Trophoblast cell (in vitro differentiated cells and primary cell): Measurements from ENCODE around the gene SAMSN1.

Experiments used
- DNase-seq, 2 donors: peaks; one replicate each; pipeline ENCODE4 v3.0.0-alpha.2; 2016
- H2AFZ ChIP-seq: 2 replicates; pipeline ENCODE4 v1.6.1; 2013; ENCODE audit warnings: low read length, moderate library complexity, mild to moderate bottlenecking; ENCODE audit not compliant: insufficient read depth, poor library complexity
- H2AK5ac ChIP-seq: 2 replicates; pipeline ENCODE4 v1.6.1; 2013; ENCODE audit warnings: mild to moderate bottlenecking, low read length
- H2BK120ac ChIP-seq: 2 replicates; pipeline ENCODE4 v1.6.1; 2013; ENCODE audit warnings: low read length, mild to moderate bottlenecking, moderate library complexity; ENCODE audit not compliant: insufficient read depth, poor library complexity
- H2BK12ac ChIP-seq: 2 replicates; pipeline ENCODE4 v1.6.1; 2013; ENCODE audit warnings: mild to moderate bottlenecking, low read length, moderate library complexity
- H2BK5ac ChIP-seq: 2 replicates; pipeline ENCODE4 v1.6.1; 2013; ENCODE audit warnings: low read length, low read depth, moderate library complexity, mild to moderate bottlenecking; ENCODE audit not compliant: poor library complexity
- H3K14ac ChIP-seq: 2 replicates; pipeline ENCODE4 v1.6.1; 2013; ENCODE audit warnings: mild to moderate bottlenecking, low read length
- H3K18ac ChIP-seq: 2 replicates; pipeline ENCODE4 v1.6.1; 2013; ENCODE audit warnings: mild to moderate bottlenecking, low read length
- H3K23ac ChIP-seq: 2 replicates; pipeline ENCODE4 v1.6.1; 2013; ENCODE audit warnings: low read length
- H3K27ac ChIP-seq: 2 replicates; pipeline ENCODE4 v1.5.1; 2013; ENCODE audit warnings: low read depth, mild to moderate bottlenecking, inconsistent platforms, low read length, moderate library complexity
- H3K27me3 ChIP-seq: 2 replicates; pipeline ENCODE4 v1.6.1; 2013; ENCODE audit warnings: inconsistent platforms, mild to moderate bottlenecking, low read length, moderate library complexity; ENCODE audit not compliant: insufficient read depth
- H3K36me3 ChIP-seq, 2 experiments: 1 replicate in 1 of 2; 2 replicates in 1 of 2; pipeline ENCODE4 v1.6.1; 2013; ENCODE audit warnings: low read length in 2 of 2, mild to moderate bottlenecking in 2 of 2, moderate library complexity in 1 of 2; ENCODE audit not compliant: insufficient read depth in 2 of 2, control insufficient read depth in 1 of 2
- H3K4ac ChIP-seq: 2 replicates; pipeline ENCODE4 v1.6.1; 2013; ENCODE audit warnings: low read depth, mild to moderate bottlenecking, low read length, moderate library complexity
- H3K4me1 ChIP-seq, 2 experiments: 1 replicate in 1 of 2; 2 replicates in 1 of 2; pipeline ENCODE4 v1.6.1; 2013; ENCODE audit warnings: low read length in 2 of 2, mild to moderate bottlenecking in 2 of 2, moderate library complexity in 1 of 2; ENCODE audit not compliant: insufficient read depth in 2 of 2, control insufficient read depth in 1 of 2
- H3K4me2 ChIP-seq: 2 replicates; pipeline ENCODE4 v1.6.1; 2013; ENCODE audit warnings: inconsistent platforms, mild to moderate bottlenecking, low read length, moderate library complexity
- H3K4me3 ChIP-seq: 2 replicates; pipeline ENCODE4 v1.5.1; 2013; ENCODE audit warnings: mild to moderate bottlenecking, low read depth, low read length, inconsistent platforms
- H3K79me1 ChIP-seq: one replicate; pipeline ENCODE4 v1.6.1; 2013; ENCODE audit warnings: low read length
- H3K79me2 ChIP-seq: 2 replicates; pipeline ENCODE4 v1.6.1; 2013; ENCODE audit warnings: low read length, mild to moderate bottlenecking; ENCODE audit not compliant: control insufficient read depth, insufficient read depth, poor library complexity
- H3K9ac ChIP-seq: 2 replicates; pipeline ENCODE4 v1.6.1; 2013; ENCODE audit warnings: mild to moderate bottlenecking, low read length
- H3K9me3 ChIP-seq: 2 replicates; pipeline ENCODE4 v1.6.1; 2013; ENCODE audit warnings: low read depth, mild to moderate bottlenecking, control low read depth, inconsistent platforms, low read length; ENCODE audit not compliant: insufficient read depth
- H4K12ac ChIP-seq: 2 replicates; pipeline ENCODE4 v1.6.1; 2013; ENCODE audit warnings: low read depth, mild to moderate bottlenecking, low read length, moderate library complexity
- H4K8ac ChIP-seq: 2 replicates; pipeline ENCODE4 v1.6.1; 2013; ENCODE audit warnings: low read depth, mild to moderate bottlenecking, low read length, moderate library complexity
- H4K91ac ChIP-seq: one replicate; pipeline ENCODE4 v1.6.1; 2013; ENCODE audit warnings: low read depth, mild to moderate bottlenecking, low read length, moderate library complexity
- WGBS: extraction: QIAGEN DNeasy Blood & Tissue Kit; methylation state at CpG from one replicate; pipeline ENCODE4 v1.1.7; 2013; ENCODE audit warnings: missing lambda C conversion rate; ENCODE audit not compliant: insufficient read length, insufficient coverage; ENCODE audit errors: extremely low coverage; 5-methylcytosine and 5-hydroxymethylcytosine counted together

The SAMSN1 gene

DNA sequence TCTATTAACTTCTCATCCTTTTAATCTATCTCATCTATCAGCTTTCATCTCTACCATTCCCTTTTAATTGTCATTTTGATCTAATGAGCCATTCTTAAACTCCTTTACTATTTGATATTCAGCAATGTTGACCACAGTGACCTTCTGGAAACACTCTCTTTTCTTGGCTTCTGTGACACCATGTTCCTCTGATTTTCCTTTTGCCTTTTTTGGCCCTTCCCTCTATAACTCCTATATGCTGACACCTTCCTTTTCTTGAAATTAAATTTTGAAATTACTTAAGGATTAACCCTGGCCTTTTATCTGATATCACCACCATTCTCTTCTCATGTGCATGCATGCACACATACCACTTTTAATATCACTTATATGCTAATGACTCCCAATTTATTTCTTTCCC lies 41.2 kb upstream of the SAMSN1 start:
- H2AFZ ChIP-seq: no peak overlapping the region

GRCh38 chr21:14585122-14585521 lies 39.0 kb upstream of the SAMSN1 start:
- Histone ChIP-seq H3K4me3 (no peak overlapping the region), H2AFZ (no peak overlapping the region), H4K12ac (no peak overlapping the region), H3K79me2 (no peaks in the 10 kb centered on the region), H2BK5ac (no peak overlapping the region), H3K9ac (no peak overlapping the region), H4K91ac (no peak overlapping the region), H4K8ac (no peak overlapping the region), H3K36me3 (no peaks in the 10 kb centered on the region), H3K27me3 (no peaks in the 10 kb centered on the region), H3K9me3 (no peaks in the 10 kb centered on the region), H2AK5ac (no peak overlapping the region), H2BK120ac (no peak overlapping the region), H3K14ac (no peak overlapping the region), H3K4ac (no peak overlapping the region), H3K4me2 (no peak overlapping the region), H3K18ac (no peak overlapping the region), H2BK12ac (no peak overlapping the region), H3K23ac (no peak overlapping the region), H3K27ac (no peak overlapping the region), H3K4me1 (no peaks in the 10 kb centered on the region), H3K79me1 (no peaks in the 10 kb centered on the region)
- WGBS: no CpG with 5 or more reads among the region's 1 CpG
- DNase-seq: no peak

More for the DNA sequence above, 41.2 kb upstream of the SAMSN1 start:
- Histone ChIP-seq H3K18ac (no peak overlapping the region), H2BK5ac (no peak overlapping the region), H3K4me3 (no peak overlapping the region), H3K4me2 (no peak overlapping the region), H3K79me2 (no peaks in the 10 kb centered on the region), H3K14ac (no peak overlapping the region), H2BK120ac (no peak overlapping the region), H3K9me3 (no peaks in the 10 kb centered on the region), H3K27me3 (no peaks in the 10 kb centered on the region), H3K23ac (no peak overlapping the region), H3K27ac (no peak overlapping the region), H3K79me1 (no peaks in the 10 kb centered on the region), H4K8ac (no peak overlapping the region), H2BK12ac (no peak overlapping the region), H3K9ac (no peak overlapping the region), H3K36me3 (no peaks in the 10 kb centered on the region), H3K4me1 (no peaks in the 10 kb centered on the region), H2AK5ac (no peak overlapping the region), H4K91ac (no peak overlapping the region), H3K4ac (no peak overlapping the region), H4K12ac (no peak overlapping the region)
- no peak for DNase-seq

DNA sequence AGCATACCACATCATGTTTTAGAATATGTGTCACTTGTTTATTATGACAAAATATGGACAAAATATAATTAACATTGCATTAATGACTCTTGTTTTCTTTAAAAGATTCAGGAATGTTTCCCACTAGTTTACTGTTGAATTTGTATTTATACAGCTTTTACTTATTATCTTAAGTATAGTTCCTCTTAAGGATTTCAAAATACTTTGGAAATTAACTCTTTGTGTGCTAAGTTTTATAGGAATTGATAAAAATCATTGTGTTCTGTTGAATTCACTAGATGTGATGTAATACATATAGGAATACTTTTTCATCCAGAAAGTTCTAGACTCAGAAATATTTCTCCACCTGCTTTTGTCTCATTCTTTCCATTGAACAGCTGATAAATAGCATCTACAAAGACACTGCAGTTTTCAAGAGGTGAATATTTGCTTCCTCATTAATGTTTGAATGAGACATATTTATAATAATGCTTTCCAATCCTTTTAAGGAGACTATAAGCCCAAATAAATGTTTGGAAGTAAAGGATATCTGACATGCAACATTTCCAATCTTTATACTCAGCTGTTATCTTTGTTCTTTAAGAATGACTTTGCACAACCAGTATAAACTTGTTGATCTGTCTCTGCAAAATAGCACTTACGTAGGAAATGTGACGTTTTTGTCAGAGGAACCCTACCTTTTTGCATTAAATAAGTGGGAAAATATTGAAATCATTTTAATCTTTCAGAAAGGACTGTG lies 38.4 kb upstream of the SAMSN1 start:
- H4K91ac ChIP-seq: no peak overlapping the region
- H4K8ac ChIP-seq: no peak overlapping the region
- no peak overlapping the region for H2AK5ac ChIP-seq
- no CpG with 5 or more reads among the region's 2 CpGs for WGBS
- H4K12ac ChIP-seq: no peak overlapping the region
- H3K4me3 ChIP-seq: no peak overlapping the region
- no peak overlapping the region for H3K4me2 ChIP-seq
- no peaks in the 10 kb centered on the region for H3K79me2 ChIP-seq
- H3K23ac ChIP-seq: no peak overlapping the region
- H3K4ac ChIP-seq: no peak overlapping the region
- no peaks in the 10 kb centered on the region for H3K4me1 ChIP-seq
- no peak overlapping the region for H2BK12ac ChIP-seq
- H2BK120ac ChIP-seq: no peak overlapping the region
- H3K27me3 ChIP-seq: no peaks in the 10 kb centered on the region
- no peak overlapping the region for H3K14ac ChIP-seq
- H2BK5ac ChIP-seq: no peak overlapping the region
- DNase-seq: no peak
- no peaks in the 10 kb centered on the region for H3K36me3 ChIP-seq
- H3K27ac ChIP-seq: no peak overlapping the region
- H3K9ac ChIP-seq: no peak overlapping the region
- no peaks in the 10 kb centered on the region for H3K79me1 ChIP-seq
- no peak overlapping the region for H2AFZ ChIP-seq
- H3K18ac ChIP-seq: no peak overlapping the region
- no peaks in the 10 kb centered on the region for H3K9me3 ChIP-seq

GRCh38 chr21:14583629-14584255 lies 37.6 kb upstream of the SAMSN1 start:
- Histone ChIP-seq H2BK120ac (no peak overlapping the region), H3K79me1 (no peaks in the 10 kb centered on the region), H3K79me2 (no peaks in the 10 kb centered on the region), H2AK5ac (no peak overlapping the region), H3K4me1 (no peaks in the 10 kb centered on the region), H3K18ac (no peak overlapping the region), H4K8ac (no peak overlapping the region), H3K4ac (no peak overlapping the region), H2BK5ac (no peak overlapping the region), H2BK12ac (no peak overlapping the region), H3K27me3 (no peaks in the 10 kb centered on the region), H2AFZ (no peak overlapping the region), H3K14ac (no peak overlapping the region), H3K4me2 (no peak overlapping the region), H3K9me3 (no peaks in the 10 kb centered on the region), H3K4me3 (no peak overlapping the region), H4K91ac (no peak overlapping the region), H3K9ac (no peak overlapping the region), H3K27ac (no peak overlapping the region), H4K12ac (no peak overlapping the region), H3K23ac (no peak overlapping the region), H3K36me3 (no peaks in the 10 kb centered on the region)
- WGBS: no CpG with 5 or more reads among the region's 4 CpGs
- DNase-seq: no peak
